ENCODE measurements around the gene ABCA4.

GRCh38 chr1:94025383-94026340 is 95.3 kb downstream of the ABCA4 start:
- TF ChIP-seq CTCF (IDR thresholded peaks at IDR 0.05) (peak; percentile 58 to 84 (median 84)), POLR2AphosphoS5 (IDR thresholded peaks at IDR 0.05; ENCODE audit: insufficient read depth in 1 of 2, low read depth in 1 of 2) (peak in 1 of 2 donors; percentile 30), POLR2A (IDR thresholded peaks at IDR 0.05) (no peak)
